GM21825 (cell line): ENCODE data around the gene AMBRA1.

Experiments used
- ATAC-seq: cut with Tn5 transposase; IDR thresholded peaks from one replicate; pipeline ENCODE4 v1.9.1; 2021; ENCODE audit warnings: mild to moderate bottlenecking, moderate library complexity; ENCODE audit not compliant: unreplicated experiment

AMBRA1 gene, protein sequence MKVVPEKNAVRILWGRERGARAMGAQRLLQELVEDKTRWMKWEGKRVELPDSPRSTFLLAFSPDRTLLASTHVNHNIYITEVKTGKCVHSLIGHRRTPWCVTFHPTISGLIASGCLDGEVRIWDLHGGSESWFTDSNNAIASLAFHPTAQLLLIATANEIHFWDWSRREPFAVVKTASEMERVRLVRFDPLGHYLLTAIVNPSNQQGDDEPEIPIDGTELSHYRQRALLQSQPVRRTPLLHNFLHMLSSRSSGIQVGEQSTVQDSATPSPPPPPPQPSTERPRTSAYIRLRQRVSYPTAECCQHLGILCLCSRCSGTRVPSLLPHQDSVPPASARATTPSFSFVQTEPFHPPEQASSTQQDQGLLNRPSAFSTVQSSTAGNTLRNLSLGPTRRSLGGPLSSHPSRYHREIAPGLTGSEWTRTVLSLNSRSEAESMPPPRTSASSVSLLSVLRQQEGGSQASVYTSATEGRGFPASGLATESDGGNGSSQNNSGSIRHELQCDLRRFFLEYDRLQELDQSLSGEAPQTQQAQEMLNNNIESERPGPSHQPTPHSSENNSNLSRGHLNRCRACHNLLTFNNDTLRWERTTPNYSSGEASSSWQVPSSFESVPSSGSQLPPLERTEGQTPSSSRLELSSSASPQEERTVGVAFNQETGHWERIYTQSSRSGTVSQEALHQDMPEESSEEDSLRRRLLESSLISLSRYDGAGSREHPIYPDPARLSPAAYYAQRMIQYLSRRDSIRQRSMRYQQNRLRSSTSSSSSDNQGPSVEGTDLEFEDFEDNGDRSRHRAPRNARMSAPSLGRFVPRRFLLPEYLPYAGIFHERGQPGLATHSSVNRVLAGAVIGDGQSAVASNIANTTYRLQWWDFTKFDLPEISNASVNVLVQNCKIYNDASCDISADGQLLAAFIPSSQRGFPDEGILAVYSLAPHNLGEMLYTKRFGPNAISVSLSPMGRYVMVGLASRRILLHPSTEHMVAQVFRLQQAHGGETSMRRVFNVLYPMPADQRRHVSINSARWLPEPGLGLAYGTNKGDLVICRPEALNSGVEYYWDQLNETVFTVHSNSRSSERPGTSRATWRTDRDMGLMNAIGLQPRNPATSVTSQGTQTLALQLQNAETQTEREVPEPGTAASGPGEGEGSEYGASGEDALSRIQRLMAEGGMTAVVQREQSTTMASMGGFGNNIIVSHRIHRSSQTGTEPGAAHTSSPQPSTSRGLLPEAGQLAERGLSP (N-terminal part only)

DNA sequence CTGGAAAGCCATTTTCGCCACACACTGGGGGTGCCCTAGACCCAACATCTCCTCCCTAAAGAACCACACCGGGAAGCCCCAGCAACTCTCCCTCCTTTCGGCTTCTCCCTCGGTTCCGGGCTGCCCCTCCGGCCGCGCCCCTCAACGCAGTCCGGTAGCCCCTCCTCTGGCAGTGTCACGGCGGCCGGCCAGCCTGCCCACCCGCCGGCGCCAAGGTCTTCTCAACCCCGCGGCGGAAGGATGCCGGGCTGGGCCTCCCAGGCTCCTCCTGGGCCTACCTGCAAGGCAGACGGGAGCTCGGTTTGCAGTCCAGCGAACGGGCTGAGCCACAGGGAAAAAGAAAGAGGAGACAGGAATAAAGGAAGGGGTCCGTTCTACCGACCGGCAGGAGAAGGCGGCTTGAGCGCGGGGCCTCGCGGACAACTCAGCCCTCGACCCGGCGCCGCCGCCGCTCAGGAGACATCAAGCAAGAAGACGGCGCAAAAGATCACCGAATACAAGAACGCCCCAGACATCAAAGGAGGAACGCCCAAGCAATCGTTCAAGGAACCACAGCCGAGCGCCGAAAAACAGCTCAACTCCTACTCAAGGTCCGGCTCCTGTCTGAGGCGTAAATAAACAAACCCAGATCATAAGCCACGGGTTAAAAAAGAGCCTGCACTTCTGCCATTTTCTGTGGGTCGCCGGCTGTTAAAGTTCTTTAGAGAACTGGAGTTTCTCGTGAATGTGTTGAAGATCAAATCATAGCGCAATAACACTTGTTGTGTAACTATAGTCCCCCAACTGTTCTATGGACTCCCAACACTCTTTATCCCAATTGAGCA is at the start of gene AMBRA1:
Gene AMBRA1, minus strand, starts transcription at position 474 of the 824 bp plus-strand sequence. CDS start 45,643 bp downstream, outside the sequence.
- ATAC-seq = peak; percentile 83

DNA sequence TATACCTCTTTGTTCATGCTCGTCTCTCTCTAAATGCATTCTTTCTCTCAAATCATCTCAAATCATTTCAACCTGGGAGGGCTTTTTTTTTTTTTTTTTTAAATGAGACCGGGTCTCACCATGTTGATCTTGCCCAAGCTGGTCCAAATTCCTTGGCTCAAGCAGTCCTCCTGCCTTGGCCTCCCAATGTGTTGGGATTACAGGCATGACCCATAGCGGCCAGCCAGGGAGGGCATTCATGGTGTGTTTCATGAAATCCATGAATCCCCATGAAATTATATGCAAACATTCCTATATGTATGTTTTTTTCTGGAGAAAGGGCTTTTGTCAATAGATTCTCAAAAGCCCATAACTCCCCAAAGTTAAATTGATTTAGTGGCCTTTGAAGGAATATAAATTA is 49.7 kb upstream of the AMBRA1 start:
- ATAC-seq = no peak

DNA sequence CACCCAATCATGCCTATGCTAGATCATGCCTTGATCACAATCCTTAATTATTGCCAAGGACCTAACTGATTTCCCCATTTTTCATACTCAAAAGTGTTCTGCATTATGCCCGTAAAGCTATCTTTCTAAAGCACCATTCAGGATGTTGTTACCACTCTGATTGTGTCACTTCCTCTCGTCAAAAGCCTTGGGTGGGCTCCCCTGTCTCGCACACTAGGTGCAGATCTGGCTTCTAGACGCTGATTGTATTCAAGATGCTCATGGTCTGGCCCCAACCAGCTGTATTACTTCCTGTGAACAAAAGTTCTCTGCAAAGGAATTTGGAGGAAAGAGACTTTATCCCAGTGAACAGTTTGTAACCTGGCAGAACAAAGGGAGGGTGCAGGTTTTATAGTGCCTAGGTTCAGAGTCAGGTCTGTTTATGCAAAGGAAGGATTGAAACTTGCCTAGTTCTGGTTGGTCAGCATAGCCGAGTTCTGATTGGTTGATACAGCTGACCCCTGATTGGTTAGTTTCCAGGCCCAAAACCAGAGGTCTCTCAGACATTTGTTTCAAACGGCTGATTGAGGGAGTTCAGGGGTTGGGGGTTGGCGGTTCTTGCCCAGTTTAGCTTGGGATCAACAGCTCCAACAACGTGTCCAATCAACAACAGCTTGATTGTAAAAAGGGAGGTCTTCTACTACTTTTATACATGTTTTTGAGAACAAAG is 49.0 kb upstream of the AMBRA1 start:
- ATAC-seq = no peak

DNA sequence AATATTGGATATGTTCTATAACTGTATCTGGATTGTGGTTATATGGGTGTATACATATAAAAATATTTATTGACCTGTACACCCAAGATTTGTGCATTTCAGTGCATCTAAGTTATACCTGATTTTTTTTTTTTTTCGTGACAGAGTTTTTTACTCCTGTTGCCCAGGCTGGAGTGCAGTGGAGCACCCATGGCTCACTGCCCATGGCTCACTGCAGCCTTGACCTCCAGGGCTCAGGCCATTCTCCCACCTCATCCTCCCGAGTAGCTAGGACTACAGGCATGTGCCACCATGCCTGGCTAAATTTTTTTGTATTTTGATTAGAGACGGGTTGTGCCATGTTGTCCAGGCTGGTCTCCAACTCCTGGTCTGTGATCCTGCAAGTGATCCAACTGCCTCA is 47.8 kb upstream of the AMBRA1 start:
- no peak for ATAC-seq

DNA sequence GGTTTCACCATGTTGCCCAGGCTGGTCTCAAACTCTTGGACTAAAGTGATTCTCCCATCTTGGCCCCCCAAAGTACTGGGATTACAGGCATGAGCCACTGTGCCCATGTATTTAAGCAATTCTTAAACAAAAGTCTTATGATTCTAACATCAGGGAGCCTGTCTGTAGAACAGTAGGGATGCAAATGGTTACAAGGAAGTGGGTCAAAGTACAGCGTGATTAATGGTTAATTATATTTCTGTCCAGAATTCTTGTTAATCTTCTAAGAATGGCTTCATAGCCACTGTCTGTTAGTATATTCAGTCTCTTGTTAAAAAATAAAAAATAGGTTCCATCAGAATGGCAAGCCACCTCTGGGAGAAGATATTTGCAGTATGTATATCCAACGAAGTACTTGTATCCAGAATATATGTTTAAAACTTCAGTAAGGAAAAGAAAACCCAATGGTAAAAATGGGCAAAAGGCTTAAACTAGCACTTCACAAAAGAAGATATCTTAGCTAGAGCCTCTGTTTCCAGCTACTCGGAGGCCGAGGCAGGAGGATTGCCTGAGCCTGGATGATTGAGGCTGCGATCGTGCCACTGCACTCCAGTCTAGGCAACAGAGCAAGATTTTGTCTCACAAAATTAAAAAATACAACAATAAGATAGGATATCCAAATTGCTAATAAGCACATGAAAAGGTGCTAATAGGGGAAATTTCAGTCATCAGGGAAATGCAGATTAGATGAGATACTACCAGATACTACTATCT is 46.4 kb upstream of the AMBRA1 start:
- ATAC-seq = no peak

DNA sequence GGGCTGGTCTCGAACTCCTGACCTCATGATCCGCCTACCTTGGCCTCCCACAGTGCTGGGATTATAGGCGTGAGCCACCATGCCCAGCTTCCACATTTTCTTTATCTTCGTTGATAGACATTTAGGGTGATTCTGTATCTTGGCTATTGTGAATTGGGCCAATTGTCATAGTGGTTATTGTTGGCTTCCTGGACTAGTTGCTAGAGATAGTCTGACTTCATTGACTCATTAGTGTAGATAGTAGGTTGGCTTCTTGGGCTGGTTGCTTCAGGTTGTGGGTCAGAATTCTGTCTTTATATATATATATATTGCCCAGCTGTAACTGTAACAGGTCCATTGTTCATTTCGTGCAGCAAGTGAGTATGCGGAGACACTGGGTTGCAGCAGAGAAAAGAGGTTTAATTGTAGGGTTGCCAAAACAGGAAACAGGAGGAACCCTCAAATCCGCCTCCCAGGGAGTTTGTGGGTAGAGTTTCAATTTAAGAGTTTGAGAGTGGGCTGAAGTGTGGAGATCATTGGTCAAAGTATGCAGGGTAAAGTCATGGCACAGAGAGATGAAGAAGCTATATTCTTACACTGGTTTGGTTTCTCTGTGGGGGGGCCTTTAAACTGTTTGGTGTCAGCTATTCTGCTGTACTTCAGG is 45.5 kb upstream of the AMBRA1 start:
- ATAC-seq = no peak

DNA sequence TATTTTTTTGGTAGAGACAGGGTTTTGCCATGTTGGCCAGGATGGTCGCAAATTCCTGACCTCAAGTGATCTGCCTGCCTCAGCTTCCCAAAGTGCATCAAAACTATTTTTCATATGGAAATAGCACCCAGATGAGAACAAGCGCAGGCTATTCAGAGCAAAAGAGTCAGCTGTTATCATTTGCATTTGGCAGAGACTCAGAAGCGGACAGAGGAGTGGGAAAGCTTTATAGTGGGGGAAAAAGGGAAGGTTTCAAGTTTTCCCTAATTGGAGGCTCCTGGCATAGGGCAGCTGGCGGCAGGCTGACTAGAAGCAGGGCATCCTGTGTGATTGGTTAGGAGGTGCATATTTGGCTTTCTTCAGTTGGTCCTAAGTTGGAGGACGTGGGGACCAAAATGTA is 43.7 kb upstream of the AMBRA1 start:
- no peak for ATAC-seq

DNA sequence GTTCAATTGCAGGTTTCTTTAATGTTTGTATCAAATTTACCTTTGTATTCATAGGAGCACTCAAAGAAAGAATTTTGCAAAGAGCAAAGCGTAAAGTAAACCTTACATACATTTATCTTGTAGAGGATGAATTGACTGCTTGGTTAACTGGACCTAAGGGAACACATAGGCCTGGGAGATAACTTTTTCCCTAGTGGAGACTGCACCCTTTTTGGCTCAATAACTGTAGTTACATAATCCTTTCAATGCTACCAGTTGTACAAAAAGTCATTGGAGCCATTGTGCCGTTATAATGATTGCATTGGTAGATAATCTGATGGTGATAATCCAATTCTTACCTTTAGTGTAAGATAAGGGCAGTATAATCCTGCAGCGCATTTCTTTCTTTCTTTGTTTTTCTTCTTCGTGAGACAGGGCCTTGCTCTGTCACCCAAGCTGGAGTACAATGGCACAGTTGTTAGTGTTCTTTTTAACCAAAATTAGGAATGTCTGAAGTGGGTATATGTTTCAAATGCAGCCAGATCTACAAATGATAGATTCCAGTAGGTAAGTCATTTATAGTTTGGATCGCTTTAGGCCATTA is 41.8 kb upstream of the AMBRA1 start:
- ATAC-seq = no peak

DNA sequence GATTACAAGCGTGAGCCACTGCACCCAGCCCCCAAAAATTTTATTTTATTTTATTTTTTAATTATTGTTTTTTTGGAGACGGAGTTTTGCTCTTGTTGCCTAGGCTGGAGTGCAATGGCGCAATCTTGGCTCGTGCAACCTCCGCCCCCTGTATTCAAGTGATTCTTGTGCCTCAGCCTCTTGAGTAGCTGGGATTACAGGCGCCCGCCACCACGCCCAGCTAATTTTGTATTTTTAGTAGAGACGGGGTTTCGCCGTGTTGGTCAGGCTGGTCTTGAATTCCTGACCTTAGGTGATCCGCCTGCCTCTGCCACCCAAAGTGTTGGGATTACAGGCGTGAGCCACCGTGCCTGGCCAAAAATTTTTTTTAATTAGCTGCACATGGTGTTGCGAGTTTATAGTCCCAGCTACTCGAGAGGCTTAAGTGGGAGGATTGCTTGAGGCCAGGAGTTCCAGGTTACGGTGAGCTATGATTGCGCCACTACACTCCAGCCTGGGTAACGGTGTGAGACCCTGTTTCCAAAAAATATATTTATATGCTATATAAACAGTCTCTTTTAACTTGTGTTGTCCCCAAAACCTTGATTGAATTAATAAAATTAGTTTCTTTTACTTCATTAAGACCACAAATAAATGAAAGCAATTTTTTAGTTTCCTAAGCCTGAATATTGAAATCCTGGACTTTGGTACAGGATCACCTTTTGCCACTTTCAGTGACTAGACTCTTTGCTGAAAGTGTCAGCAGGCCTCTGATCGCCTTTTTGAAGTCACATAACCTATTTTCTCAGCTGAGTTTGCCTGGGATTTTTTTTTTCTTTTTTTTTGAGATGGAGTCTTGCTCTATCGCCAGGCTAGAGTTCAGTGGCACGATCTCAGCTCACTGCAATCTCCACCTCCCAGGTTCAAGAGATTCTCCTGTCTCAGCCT is 39.7 kb upstream of the AMBRA1 start:
- ATAC-seq = no peak

DNA sequence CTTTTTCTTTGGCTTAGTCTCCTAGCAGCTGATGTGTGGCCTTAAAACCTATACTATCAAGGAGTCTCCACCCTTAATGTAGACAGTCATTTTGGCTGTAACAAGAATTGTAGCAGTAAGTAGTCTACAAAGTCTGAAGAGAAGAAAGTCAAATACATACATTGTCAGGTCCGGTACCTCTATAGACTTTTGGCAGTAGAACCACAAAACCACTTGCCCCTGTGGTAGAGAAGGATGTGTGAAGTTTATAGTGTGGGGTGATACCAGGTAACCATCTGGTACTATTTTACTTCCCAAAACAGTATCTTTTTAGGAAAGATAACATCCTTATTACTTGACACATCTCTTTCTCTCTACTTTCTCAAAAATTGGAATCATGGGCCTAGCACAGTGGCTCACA is 38.7 kb upstream of the AMBRA1 start:
- ATAC-seq = no peak

DNA sequence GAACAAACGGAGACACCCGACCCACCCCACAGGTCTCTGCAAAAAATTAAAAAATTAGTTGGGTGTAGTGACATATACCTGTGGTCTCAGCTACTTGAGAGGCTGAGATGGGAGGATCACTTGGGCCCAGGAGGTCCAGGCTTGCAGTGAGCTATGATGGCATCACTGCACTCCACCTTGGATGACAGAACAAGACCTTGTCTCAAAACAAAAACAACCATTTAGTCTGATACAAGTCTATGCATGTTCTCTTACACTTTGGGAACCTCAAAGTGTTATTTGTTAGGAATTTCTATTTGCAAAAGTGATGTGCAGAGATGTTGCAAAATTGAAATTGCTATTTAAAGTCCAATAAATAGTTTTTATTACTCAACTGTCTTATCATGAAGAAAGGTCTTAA is 37.9 kb upstream of the AMBRA1 start:
- ATAC-seq = no peak

DNA sequence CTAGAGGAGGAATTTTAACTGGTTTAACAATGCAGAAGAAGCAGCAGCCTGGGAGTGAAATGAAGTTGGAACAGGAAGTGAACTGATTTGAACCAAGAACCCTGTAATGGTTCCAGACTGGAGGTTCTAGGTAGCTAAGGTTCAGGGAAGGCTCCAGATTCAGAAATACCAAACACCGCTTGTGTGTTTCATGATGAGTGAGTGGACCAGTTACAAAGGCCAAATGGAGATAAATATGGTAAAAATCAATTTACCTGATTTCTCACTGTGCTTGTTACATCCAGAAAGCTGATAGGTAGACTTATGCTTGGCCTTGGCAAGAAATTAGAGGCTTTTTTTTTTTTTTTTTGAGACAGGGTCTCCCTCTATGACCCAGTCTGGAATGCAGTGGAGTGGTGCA is 36.4 kb upstream of the AMBRA1 start:
- ATAC-seq = no peak

DNA sequence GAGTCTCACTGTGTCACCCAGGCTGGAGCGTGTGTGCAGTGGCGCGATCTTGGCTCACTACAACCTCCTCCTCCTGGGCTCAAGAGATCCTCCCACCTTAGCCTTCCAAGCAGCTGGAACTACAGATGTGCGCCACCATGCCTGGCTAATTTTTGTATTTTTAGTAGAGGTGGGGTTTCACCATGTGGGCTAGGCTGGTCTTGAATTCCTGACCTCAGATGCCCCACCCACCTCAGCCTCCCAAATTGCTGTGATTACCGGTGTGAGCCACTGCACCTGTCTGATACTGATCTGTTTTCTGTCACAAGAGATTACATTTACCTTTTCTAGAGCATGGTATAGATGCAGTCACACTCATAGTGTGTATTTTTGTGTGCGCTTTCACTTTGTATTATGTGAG is 35.1 kb upstream of the AMBRA1 start:
- no peak for ATAC-seq

DNA sequence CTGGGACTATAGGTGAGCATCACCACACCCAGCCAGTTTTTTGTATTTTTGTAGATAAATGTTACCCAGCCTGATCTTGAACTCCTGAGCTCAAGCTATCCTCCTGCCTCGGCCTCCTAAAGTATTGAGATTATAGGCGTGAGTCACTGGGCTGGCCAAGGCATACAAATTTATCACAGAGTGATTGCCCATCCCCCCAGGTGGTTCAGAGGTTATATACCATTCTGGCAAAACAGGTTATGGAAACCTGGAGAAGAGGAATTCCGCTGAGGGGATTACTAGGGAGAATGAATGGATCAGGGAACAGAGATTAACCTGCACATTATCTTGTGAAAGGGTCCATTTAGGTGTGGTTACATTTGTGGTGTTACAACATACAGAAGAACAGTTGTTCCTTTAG is 31.6 kb upstream of the AMBRA1 start:
- no peak for ATAC-seq

DNA sequence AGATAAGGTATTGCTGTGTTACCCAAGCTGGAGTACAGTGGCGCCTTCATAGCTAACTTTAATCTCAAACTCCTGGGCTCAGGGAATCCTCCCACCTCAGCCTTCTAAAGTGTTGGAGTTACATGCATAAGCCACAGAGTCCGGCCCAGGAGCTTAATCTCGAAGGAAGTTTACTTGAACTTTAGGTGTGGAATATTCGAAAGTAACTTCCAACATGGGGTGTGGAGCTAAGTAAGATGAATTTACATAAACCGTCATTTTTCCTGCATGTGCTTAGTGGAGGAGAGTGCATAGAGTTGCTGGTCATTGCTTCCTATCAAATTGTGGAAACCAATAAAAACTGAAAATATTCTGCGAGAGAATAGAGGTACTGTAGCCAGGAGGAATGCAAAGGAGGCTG is 25.0 kb upstream of the AMBRA1 start:
- ATAC-seq = no peak

DNA sequence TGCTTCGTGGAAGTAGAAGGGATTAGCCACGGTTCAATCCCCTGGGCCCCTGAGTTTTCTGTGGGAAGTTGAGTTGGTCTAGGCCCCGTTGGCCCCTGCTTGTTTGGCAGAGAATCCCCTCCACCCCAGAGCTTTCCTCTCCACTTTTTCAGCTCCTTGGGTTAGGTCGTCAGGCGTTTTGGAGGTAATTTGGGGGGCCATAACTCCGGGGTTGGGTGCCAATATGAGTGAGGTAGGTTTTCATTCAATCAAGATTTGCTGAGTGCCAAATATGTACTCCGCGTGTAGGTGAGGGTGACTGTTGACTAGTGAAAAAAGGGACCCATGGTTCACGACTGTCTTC is 24.1 kb upstream of the AMBRA1 start:
- ATAC-seq = peak; percentile 3
